GM12878 (cell line): ENCODE results near the gene SYT8.

Experiments
- BRCA1 ChIP-seq: IDR thresholded peaks from 2 replicates; pipeline ENCODE4 v1.6.1; 2011; ENCODE audit warnings: low read depth, low read length, improper control_type of control experiment
- CEBPB ChIP-seq, 2 experiments: fragments of 150-350 bp in 1 of 2; IDR thresholded peaks; 2 replicates each; pipeline ENCODE4 v1.6.1; 2012 to 2014; ENCODE audit warnings: low read depth in 2 of 2, low read length in 2 of 2, borderline replicate concordance in 1 of 2, inconsistent platforms in 1 of 2
- ESRRA ChIP-seq: IDR thresholded peaks from 2 replicates; pipeline ENCODE4 v1.6.1; 2012; ENCODE audit warnings: mild to moderate bottlenecking, low read length, improper control_type of control experiment
- JUND ChIP-seq: IDR thresholded peaks from 2 replicates; pipeline ENCODE4 v1.6.1; 2012; ENCODE audit warnings: low read depth, mild to moderate bottlenecking, low read length, improper control_type of control experiment, moderate library complexity
- MEF2B ChIP-seq: fragments of 450-650 bp; IDR thresholded peaks from 2 replicates; pipeline ENCODE4 v1.6.1; 2018; ENCODE audit warnings: mild to moderate bottlenecking, moderate library complexity; ENCODE audit not compliant: partially characterized antibody, poor library complexity, severe bottlenecking
- POLR2AphosphoS2 ChIP-seq: IDR thresholded peaks from 2 replicates; pipeline ENCODE4 v1.6.1; 2011; ENCODE audit warnings: low read depth, mild to moderate bottlenecking, low read length, improper control_type of control experiment, moderate library complexity
- RFX5 ChIP-seq: IDR thresholded peaks from 2 replicates; pipeline ENCODE4 v1.6.1; 2011; ENCODE audit warnings: low read depth, low read length, improper control_type of control experiment
- YY1 ChIP-seq: IDR thresholded peaks from 2 replicates; pipeline ENCODE4 v1.6.1; 2011; ENCODE audit warnings: low read depth, mild to moderate bottlenecking, low read length
- ZZZ3 ChIP-seq: IDR thresholded peaks from 2 replicates; pipeline ENCODE4 v1.6.1; 2011; ENCODE audit warnings: low read depth; ENCODE audit not compliant: control insufficient read depth, insufficient read length
- TF ChIP-seq, protein P1 (sequence below), 3 experiments: IDR thresholded peaks in 2 of 3; conservative IDR thresholded peaks in 1 of 3; 2 replicates each; pipeline ENCODE4 v1.5.1; 2011; ENCODE audit warnings: low read depth in 3 of 3, low read length in 3 of 3, mild to moderate bottlenecking in 3 of 3, control low read depth in 2 of 3, moderate library complexity in 2 of 3, inconsistent platforms in 1 of 3, mixed read lengths in 1 of 3; ENCODE audit not compliant: control insufficient read depth in 2 of 3, insufficient read depth in 1 of 3; ENCODE audit errors: extremely low read depth in 1 of 3
- TF ChIP-seq, protein P2 (sequence below): IDR thresholded peaks from 2 replicates; pipeline ENCODE4 v1.6.1; 2011; ENCODE audit warnings: low read depth, mild to moderate bottlenecking, low read length, moderate library complexity, borderline replicate concordance; ENCODE audit errors: extremely low read depth

DNA sequence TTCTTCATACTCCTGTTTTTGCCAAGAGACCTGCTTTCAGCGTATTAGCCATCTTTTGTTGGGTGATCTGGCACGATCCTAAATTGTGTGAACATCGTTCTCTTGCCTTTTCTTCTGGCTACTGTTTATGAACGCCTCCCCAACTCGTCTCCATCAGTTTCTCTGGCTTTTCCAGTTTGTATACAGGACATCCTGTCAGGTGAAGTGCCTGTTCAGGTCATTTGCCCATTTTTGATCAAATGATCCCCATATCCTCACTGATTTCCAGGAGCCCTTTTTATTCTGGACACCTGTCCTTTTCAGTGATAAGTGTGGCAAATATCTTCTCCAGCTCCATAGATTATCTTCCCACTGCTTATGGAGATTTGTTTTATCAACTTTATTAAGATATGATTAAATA, 22.5 kb upstream of the SYT8 start:
- TF ChIP-seq BRCA1 (no peak), JUND (no peak), ESRRA (no peak), ZZZ3 (no peak), MEF2B (no peak), POLR2AphosphoS2 (no peak), YY1 (no peak), RFX5 (no peak), CEBPB (IDR thresholded peaks at IDR 0.05; ENCODE audit: borderline replicate concordance in 1 of 2, low read depth in 2 of 2, low read length in 2 of 2) (no peak)
- TF ChIP-seq, protein P1, sequence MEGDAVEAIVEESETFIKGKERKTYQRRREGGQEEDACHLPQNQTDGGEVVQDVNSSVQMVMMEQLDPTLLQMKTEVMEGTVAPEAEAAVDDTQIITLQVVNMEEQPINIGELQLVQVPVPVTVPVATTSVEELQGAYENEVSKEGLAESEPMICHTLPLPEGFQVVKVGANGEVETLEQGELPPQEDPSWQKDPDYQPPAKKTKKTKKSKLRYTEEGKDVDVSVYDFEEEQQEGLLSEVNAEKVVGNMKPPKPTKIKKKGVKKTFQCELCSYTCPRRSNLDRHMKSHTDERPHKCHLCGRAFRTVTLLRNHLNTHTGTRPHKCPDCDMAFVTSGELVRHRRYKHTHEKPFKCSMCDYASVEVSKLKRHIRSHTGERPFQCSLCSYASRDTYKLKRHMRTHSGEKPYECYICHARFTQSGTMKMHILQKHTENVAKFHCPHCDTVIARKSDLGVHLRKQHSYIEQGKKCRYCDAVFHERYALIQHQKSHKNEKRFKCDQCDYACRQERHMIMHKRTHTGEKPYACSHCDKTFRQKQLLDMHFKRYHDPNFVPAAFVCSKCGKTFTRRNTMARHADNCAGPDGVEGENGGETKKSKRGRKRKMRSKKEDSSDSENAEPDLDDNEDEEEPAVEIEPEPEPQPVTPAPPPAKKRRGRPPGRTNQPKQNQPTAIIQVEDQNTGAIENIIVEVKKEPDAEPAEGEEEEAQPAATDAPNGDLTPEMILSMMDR (IDR thresholded peaks at IDR 0.05 in 2 of 3, conservative IDR thresholded peaks at IDR 0.05 in 1 of 3; ENCODE audit: control insufficient read depth in 2 of 3, extremely low read depth in 1 of 3, insufficient read depth in 1 of 3, low read depth in 3 of 3, low read length in 3 of 3), result no peak
- TF ChIP-seq, protein P2, sequence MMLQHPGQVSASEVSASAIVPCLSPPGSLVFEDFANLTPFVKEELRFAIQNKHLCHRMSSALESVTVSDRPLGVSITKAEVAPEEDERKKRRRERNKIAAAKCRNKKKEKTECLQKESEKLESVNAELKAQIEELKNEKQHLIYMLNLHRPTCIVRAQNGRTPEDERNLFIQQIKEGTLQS, result no peak
